Measurements from ENCODE around the gene CUEDC2.

The CUEDC2 gene

GRCh38 chr10:102411341-102412255 lies 20.8 kb downstream of the CUEDC2 start:
- no peak for DNase-seq (ENCODE audit: low spot score)
- FAIRE-seq: peak; percentile 48

DNA sequence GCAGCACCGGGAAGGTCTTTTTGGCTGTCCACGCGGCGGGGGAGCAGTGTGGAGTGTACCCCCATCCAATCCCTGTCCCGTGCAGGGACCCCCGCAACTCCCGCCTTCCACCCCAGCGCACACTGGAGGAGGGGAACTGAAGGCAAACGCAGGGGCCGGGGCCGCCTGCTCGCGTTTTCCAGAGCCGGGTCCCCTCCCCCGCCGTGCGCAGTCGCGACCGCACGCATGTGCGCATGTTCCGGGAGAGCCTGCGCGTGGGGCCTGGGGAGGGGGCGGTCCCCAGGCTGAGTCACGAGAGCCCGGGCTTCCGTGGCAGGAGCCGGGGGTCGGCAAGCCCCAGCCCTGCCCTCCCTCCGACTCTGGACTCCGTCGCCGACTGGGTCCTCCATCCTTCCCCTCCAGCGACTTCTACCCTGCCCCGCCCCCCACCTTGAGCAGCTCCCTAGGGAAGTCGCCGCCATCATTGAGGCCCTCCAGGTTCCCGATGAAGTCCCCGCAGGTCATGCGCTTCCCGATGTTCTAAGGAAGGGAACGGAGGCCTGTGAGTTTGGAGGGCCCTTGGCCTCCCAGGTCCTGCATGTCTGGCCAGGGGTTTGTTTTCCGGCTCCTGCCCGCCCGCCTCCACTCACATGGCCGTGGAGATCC lies 21.8 kb downstream of the CUEDC2 start:
- no peak for DNase-seq (ENCODE audit: low spot score)
- no peak for FAIRE-seq

DNA sequence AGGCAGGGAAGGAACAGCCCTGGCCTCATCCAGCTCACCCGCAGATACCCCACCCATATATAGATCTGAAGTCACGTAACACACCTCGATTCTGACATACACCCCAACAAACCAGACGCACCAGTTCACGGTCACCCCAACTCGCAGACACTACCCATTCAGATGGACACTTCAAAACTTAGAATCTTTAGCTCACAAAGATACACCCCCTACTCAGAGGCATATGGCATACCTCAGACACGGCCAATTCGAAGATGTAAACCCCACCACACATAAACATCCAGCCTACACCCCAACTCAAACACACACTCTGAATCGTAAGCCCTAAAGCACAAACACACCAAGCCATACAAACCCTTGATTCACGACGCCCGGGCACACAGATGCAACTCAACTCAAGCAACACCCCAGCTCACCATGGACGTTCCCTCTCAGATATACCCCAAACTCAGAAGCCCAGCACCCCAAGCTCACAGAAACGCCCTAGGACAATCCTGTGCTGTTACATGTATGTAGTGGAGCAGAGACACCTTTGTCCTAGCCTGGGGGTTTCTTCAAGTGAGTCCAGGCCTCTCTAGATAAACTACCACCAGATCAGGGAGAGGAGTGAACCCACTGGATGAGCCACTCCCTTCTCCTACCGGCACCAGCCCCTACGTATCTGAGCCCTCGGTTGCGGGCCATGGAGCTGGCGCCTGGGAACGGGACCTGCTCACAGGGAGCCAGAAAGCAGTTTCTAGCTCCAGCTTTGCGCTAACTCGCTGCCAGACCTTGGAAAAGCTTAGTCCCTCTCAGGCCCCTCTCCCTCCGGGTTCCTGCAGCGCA lies 22.6 kb downstream of the CUEDC2 start:
- no peak for DNase-seq (ENCODE audit: low spot score)

GRCh38 chr10:102408728-102409603 lies 23.4 kb downstream of the CUEDC2 start:
- peak; percentile 75 for DNase-seq (ENCODE audit: low spot score)
- FAIRE-seq: peak; percentile 91

More for the DNA sequence above, 22.6 kb downstream of the CUEDC2 start:
- FAIRE-seq: peak; percentile 58

DNA sequence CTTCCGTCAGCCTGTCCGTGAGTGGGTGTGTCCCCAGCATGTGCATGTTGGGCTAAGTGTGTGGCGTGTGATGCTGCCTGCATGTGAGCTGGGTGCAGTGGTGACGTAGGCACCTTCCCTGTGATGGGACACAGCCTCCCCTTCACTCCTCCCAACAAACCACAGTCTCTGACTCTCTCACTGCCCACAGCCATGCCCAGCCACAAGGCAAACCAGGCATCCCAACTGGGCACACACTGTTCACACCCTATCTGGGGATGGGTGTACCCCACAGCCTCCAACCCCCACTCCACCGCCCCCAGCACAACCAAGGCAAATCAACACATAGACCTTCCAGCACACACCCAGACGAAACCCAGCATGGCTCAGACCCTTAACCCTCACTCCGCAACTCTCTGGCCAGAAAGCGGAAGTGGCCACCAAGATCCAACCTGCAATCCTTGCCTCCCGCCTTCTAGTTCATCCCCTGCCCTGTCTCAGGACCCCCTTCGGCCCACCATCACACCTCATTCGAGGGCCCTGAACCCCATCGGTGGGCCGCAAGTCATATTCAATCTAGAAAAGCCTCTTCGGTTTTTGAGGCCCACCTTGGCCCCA lies 24.1 kb downstream of the CUEDC2 start:
- DNase-seq (ENCODE audit: low spot score): no peak

GRCh38 chr10:102407425-102408130 lies 24.8 kb downstream of the CUEDC2 start:
- DNase-seq (ENCODE audit: low spot score) (no peak), FAIRE-seq (no peak)

More for the DNA sequence above, 24.1 kb downstream of the CUEDC2 start:
- peak; percentile 92 for FAIRE-seq

GRCh38 chr10:102406815-102407214 lies 25.6 kb downstream of the CUEDC2 start:
- no peak for DNase-seq (ENCODE audit: low spot score)

GRCh38 chr10:102405632-102406031 lies 26.7 kb downstream of the CUEDC2 start:
- FAIRE-seq (no peak), DNase-seq (ENCODE audit: low spot score) (no peak)

More at GRCh38 chr10:102406815-102407214, 25.6 kb downstream of the CUEDC2 start:
- no peak for FAIRE-seq

DNA sequence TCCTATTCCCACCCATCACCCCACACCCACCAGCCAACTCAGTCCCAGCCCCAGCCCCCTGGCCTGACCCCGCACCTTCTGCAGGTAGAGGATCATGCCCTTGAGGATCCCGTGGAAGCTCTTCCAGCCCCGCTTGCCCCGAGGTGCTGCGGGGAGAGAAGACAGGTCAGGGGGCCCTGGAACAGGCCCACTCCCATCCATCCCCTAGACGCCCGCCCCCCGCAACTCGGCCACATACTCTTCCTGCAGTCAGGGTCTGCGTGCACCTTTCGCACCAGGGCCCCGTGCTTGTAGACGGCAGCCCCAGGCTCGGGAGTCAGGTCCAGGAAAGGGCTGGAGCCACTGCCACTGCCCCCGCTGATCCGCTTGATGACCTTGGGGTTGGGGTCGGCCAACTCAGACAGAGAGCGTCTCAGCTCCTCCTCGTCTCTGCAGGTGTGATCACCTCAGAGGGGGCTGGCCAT lies 27.2 kb downstream of the CUEDC2 start:
- DNase-seq (ENCODE audit: low spot score): no peak
- no peak for FAIRE-seq

DNA sequence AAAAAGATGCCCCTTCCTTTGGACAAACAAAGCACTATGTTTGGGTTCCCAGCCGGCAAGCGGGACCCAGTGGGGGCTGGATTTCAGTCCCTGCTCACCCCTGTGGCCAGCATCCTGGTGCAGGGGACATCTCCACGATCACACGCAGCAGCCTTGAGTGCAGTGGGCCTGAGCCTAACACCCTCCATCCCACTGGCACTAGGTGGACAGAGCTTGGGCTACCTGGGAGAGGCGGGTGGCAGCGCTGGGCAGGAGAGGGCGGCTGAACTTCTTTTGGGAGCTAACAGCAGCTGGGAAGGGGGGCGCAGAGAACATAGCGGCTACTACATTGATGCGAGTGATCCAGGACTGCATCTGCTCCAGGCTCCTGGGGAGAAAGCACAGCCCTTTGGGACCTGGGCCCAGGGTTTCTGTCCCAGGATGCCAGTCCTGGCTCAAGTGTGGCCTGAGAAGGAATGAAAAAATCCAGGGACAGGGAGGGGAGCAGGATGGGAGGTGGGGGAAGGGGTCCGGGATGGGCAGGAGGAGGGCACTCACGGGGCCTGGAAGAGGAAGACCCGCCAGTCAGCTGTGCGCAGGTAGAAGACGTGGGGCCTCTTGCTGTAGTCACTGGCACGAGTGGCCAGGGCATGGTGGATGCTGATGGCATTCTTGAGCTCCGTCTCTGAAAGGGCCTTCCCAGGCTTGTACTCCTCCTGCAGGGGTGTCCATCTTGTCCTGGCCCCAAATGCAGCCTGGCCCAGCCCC lies 27.8 kb downstream of the CUEDC2 start:
- peak; percentile 62 for FAIRE-seq
- no peak for DNase-seq (ENCODE audit: low spot score)

GRCh38 chr10:102403115-102403514 lies 29.3 kb downstream of the CUEDC2 start:
- FAIRE-seq (no peak), DNase-seq (ENCODE audit: low spot score) (no peak)

- FAIRE-seq: no peak
- no peak for DNase-seq (ENCODE audit: low spot score)
Observed at GRCh38 chr10:102402512-102402896, 29.9 kb downstream of the CUEDC2 start.

GRCh38 chr10:102401735-102402511 lies 30.5 kb downstream of the CUEDC2 start:
- DNase-seq (ENCODE audit: low spot score): peak; percentile 87
- FAIRE-seq: peak; percentile 74

DNA sequence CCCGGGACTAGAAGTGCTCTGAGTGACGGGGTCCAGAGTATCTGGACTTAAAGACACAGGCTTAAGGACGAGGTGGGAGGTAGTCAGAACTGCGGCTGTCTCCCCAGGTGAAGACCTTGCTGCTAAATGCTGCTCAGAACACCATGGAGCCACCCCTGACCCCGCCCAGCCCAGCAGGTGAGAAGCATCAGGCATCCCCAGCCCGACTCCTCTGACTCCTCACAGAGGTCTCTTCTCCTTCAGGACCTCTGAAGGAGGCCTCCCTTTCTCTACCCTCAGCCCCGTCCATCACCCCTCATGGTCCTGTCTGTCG lies 31.1 kb downstream of the CUEDC2 start:
- FAIRE-seq (no peak), DNase-seq (ENCODE audit: low spot score) (no peak)

DNA sequence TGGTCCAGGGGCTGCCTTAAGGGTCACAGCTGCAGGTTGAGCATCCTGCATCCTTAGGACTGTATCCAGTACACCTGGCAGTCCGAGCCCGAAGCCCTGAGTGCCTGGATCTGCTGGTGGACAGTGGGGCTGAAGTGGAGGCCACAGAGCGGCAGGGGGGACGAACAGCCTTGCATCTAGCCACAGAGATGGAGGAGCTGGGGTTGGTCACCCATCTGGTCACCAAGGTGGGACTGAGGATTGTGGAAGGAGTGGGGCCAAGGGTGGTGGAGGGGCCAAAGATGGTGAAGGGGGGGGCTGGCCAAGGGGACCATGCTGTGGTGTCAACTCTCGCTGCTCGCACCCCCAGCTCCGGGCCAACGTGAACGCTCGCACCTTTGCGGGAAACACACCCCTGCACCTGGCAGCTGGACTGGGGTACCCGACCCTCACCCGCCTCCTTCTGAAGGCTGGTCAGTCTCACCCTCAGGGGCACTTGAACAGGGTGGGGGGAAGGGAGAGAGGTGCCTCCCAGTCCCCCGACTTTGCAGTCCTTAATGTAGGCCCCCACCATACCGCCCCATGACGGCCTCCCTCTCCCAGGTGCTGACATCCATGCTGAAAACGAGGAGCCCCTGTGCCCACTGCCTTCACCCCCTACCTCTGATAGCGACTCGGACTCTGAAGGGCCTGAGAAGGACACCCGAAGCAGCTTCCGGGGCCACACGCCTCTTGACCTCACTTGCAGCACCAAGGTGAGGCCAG lies 31.6 kb downstream of the CUEDC2 start:
- DNase-seq (ENCODE audit: low spot score): no peak
- no peak for FAIRE-seq

GRCh38 chr10:102400076-102400475 lies 32.3 kb downstream of the CUEDC2 start:
- DNase-seq (ENCODE audit: low spot score) (no peak), FAIRE-seq (no peak)

DNA sequence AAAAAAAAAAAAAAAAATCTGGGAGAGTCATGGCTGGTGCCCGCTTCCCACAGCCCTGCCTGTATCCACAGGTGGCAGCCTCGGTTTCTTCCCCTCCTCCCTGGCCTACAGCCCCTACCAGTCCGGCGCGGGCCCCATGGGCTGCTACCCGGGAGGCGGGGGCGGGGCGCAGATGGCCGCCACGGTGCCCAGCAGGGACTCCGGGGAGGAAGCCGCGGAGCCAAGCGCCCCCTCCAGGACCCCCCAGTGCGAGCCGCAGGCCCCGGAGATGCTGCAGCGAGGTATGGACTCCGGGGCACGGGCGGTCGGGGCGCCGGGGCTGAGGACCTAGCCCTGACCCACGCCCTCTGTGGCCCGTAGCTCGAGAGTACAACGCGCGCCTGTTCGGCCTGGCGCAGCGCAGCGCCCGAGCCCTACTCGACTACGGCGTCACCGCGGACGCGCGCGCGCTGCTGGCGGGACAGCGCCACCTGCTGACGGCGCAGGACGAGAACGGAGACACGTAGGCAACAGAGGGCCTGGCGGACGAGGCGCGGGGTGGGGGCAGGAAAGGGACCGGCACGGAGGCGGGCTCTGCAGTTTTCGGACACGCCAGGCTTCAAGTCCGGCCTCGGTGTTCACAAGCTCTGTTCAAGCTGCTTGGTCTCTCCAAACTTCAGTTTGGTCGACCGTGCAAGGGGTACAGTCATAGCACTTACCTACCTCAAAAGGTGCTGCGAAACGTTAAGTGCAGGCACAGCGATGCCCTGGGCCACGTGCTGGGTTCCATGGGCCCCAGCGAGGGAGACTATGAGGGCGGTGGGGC lies 33.0 kb downstream of the CUEDC2 start:
- DNase-seq (ENCODE audit: low spot score) (peak; percentile 92), FAIRE-seq (peak; percentile 93)
